HTERT RPE-1 (cell line): Measurements from ENCODE around the gene MAS1.

ENCODE experiments used
- in situ Hi-C: fragments of 300-500 bp; cut with MboI; formaldehyde crosslinking; loops from 4 replicates; pipeline ENCODE4 v1.14.3; 2020; ENCODE audit warnings: low sequenced_read_pairs

MAS1 gene

DNA sequence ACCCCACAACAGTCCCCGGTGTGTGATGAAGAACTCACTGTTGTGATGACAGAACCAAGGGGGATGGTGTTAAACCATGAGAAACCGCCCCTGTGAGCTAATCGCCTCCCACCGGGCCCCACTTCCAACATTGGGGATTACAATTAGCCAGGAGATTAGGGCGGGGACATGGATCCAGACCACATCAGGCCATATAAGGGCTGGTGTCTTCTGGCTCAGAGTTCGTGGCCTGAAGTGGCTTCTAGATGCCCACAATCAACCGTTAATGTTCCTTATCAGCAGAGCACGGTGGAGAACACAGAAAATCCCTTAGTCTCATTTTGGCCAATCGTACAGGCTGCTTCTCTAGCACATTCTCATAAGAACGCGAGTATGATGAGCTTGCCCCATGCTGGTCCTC is 10.9 kb upstream of the MAS1 start:
- in situ Hi-C loops: no loop called here

GRCh38 chr6:159880412-159880975 is 10.3 kb upstream of the MAS1 start:
- in situ Hi-C loops: no loop called here

GRCh38 chr6:159884720-159885119 is 6.1 kb upstream of the MAS1 start:
- in situ Hi-C loops: no loop called here

GRCh38 chr6:159886270-159886669 is 4.5 kb upstream of the MAS1 start:
- in situ Hi-C loops: no loop called here

DNA sequence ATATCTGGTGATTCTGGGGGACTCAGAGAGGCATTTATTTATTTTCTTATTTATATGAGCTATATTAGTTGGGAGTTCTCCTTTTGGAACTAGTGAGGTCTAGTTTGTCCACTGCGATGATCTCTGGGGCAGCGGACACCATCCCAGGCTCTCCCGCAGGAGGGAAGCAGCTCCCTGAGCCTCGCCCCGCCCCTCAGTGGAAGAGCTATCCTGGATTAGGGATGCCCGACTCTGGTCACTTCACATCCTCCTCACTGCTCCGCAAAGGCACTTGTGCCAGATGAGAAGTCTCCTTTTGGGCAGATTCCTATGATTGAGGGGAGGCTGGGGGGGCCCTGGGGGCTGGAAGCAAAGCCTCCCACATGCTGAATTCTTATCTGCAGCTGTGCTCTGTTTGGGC is 3.6 kb upstream of the MAS1 start:
- in situ Hi-C loops: no loop called here

DNA sequence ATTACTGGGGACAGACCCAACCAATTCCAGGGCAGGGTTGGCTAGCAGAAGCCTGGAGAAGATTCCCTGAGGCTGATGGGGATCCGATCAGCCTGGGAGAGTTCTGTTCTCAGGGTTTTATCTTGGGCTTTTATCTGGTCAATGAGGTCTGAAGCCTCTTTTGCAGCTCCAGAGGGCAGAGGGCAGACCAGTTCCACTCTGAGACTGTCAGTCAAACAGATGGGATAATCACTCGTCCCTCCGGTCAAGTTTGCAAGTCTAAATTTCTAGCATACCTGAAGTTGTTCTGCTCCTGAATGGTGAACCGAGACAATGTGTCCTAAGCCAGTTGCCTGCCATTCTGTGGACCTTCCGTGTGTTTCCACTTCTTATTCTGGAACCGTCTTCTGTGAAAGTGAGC is 3.0 kb upstream of the MAS1 start:
- in situ Hi-C loops: no loop called here

DNA sequence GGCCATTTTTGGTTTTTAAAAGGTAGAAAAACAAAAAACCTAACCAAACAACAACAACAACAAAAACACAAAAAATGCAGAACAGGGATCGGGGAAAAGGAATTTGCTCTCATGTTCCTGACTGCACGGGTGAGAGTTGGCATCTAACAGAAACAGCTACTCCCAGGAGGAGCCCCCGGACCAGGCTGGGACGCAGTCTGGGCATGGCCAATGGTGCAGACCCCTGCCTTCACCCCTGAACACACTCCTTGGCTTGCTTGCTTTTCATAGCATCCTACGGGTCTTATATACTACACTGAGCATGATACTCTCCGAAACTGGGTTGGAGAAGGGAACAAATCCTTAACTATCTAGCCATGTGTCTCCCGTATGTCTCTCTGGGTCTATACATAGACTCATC is 587 bp upstream of the MAS1 start:
- in situ Hi-C loops: no loop called here

- in situ Hi-C loops: no loop called here
Observed at GRCh38 chr6:159892053-159892452, 1.3 kb downstream of the MAS1 start.

DNA sequence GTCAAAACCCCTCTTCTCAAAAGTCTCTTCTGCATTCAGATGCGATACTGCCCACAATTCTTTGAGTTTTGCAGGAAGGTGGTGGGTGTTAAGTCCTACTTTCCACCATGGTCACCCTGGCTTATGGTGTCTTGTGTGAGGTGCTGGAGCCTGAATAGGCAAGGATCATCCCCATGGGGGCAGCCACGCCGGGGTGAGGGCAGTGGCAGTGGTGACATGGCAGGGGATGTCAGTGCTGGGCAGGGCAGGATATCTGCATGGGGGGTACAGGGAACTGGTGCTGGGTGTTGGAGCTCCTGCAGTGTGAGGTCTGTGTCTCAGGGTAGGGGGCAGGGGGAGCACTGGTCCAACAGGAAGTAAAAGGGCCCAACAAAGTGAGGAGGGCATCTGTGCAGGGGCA is 2.3 kb downstream of the MAS1 start:
- in situ Hi-C loops: no loop called here

DNA sequence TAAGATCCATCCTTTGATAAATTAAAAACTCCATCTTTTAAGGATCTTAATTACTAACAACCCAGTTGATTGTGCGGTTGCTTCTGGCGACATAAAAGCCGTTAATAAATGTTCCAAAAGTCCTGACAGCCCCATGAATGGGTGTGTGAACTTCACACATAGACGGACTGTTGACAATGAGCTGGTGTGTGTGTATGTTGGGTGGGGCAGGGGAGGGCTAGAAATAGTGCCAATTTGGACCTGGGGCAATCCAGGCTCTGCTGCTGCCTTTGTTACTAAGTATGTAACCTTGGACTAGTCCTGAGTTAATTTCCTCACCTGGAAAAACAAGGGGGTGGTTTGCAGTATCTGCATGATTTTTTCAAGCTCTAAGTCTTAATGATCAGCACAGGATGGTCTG is 4.2 kb downstream of the MAS1 start:
- in situ Hi-C loops: no loop called here

DNA sequence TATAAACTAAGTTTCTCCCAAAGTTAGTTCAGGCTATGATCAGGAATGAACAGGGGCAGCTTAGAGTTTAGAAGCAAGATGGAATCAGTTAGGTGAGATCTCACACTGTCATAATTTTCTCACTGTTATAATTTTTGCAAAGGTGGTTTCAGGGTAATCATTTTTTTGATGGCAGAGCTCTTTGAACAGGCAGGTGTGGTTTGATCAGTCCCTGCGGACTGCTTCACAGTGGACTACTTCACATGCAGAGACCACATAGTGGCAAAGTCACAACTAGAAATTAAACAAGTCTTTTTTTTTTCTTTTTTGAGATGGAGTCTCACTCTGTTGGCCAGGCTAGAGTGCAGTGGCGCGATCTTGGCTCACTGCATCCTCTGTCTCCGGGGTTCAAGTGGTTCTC is 6.8 kb downstream of the MAS1 start:
- in situ Hi-C loops: no loop called here

- in situ Hi-C loops: no loop called here
Observed at GRCh38 chr6:159898519-159898918, 7.7 kb downstream of the MAS1 start.

DNA sequence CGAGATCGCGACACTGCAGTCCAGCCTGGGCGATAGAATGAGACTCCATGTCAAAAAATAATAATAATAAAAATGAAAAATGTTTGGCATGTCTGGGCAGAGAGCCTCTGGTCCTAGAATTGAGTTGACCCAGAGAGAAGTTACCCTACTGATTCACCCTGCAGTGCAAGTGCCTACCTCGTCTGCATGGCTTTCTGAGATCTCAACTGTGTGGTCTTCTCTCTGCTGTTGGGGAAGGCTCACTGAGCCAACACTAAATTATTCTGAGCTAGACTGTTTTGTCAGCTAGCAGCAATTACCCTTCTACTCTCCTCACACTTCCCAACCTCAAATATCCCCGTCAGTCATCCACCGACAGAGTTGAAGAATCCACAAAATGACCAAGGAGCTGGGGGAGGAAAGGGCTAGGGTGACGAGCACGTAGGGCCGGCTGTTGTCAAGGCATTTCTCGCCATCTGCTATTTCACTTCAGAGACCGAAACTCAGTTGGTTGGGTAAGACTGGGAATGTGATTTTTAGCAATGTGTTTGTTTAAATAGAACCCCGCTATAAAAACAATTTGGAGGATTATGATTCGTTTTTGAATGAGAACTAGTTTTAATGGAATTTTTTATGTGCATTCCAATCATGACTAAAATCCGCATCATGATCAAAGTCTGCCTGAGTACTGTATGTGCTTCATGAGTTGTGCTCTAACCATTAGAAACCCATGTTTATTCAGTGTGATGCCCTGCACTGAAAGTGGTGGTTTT is 9.4 kb downstream of the MAS1 start:
- in situ Hi-C loops: no loop called here

- in situ Hi-C loops: no loop called here
Observed at GRCh38 chr6:159902620-159903019, 11.8 kb downstream of the MAS1 start.

DNA sequence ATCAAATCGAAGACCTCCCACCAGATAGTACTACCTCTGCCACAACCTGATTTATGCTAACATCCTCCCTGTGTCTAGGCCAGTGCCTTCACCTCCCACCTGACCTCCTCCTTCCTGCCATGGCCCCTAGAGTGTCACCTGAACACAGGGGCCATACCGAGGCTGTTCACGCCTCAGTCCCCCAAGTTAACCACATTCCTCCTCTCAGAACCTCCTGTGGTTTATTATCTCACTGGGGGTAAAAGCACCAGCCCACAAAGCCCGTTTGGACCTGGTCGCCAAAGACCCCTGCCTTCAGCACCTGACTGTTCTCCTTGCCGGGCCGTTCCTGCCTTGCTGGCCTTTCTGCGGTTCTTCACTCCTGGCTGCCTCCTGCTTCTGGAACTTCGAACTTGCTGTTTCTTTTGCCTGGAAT is 13.7 kb downstream of the MAS1 start:
- in situ Hi-C loops: no loop called here

- in situ Hi-C loops: no loop called here
Observed at GRCh38 chr6:159906400-159906799, 15.6 kb downstream of the MAS1 start.

DNA sequence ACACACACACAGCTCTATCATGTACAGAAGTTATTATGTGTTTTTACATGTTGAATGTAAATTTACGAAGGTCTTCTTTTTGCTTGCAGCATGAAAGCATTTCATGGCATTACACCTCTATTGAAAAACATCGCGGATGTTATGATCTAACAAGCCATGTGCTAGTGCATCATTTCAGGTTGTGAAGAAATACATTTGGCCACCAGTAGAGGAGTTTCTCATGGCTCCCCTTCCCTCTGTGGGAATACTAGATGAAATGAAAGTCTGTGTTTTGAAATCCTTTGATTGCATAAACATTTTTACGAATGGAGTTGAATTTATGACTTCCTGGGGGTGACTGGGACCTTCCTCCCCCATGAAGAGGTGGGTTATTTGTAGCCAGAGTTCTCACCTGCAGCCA is 17.7 kb downstream of the MAS1 start:
- in situ Hi-C loops: no loop called here

DNA sequence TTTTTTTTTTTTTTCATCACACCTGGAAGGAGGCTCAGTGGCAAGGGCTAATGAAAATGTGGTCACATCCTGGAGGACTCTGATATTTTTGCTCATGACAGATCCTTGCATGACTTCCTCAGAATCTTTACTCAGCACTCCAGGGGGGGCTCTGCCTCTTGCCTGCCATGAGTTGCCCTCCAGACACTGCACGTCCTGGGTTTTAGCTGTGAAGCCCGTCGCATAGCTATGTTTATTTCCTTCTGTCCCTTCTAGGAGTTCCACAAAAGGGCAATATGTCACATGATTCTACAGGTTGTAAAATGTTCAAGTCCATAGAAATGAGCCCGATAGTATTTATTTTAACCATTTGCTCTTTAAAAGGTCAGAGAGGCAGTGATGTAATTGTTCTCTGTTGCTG is 18.2 kb downstream of the MAS1 start:
- in situ Hi-C loops: no loop called here

GRCh38 chr6:159910342-159910741 is 19.6 kb downstream of the MAS1 start:
- in situ Hi-C loops: no loop called here

- in situ Hi-C loops: no loop called here
Observed at GRCh38 chr6:159913375-159913774, 22.6 kb downstream of the MAS1 start.

- in situ Hi-C loops: no loop called here
Observed at GRCh38 chr6:159913862-159914564, 23.2 kb downstream of the MAS1 start.

DNA sequence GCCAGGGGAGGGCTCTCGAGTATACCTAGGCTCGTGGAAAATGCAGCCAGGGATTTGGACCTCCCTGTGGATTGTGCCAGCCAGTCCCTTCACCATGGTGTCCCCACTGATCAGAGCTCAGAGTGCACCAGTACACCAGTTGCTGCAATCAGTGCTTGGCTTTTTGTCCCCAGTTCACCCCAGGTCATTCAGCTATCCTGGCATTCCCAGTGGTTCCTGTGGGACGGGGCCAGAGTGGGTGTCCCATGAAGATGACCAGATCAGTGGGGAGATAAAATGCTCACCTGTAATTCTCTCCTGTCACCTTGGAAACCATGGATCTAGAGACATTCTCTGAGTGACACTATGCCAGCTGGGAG is 23.8 kb downstream of the MAS1 start:
- in situ Hi-C loops: no loop called here
